SIG-M5 treated with dmso at 0.1 percent for 504 hours (cell line): Measurements from ENCODE around the gene HSPA6.
"Not testable (repeated sequence)": the region's sequence is repeated elsewhere in the genome, so short reads cannot be mapped to it uniquely, and the experiment has no call there.

Experiments used
- DNase-seq: peaks from one replicate; lab custom pipeline; 2025; ENCODE audit not compliant: unreplicated experiment; lab: John Stamatoyannopoulos, UW

The HSPA6 gene

GRCh38 chr1:161502641-161503393, 21.5 kb upstream of the HSPA6 start:
- DNase-seq, result no peak

GRCh38 chr1:161503394-161503748, 21.0 kb upstream of the HSPA6 start:
- no peak for DNase-seq

GRCh38 chr1:161505686-161506085, 18.7 kb upstream of the HSPA6 start:
- no peak for DNase-seq

GRCh38 chr1:161506336-161507223, 17.8 kb upstream of the HSPA6 start:
- peak; percentile 96 for DNase-seq

- DNase-seq, result no peak
Observed at GRCh38 chr1:161510477-161510876, 13.9 kb upstream of the HSPA6 start.

- no peak for DNase-seq
Observed at GRCh38 chr1:161511018-161511755, 13.2 kb upstream of the HSPA6 start.

GRCh38 chr1:161511756-161512060, 12.6 kb upstream of the HSPA6 start:
- no peak for DNase-seq

GRCh38 chr1:161512636-161513447, 11.5 kb upstream of the HSPA6 start:
- not testable (repeated sequence) for DNase-seq

- DNase-seq, result not testable (repeated sequence)
Observed at GRCh38 chr1:161513448-161513780, 10.9 kb upstream of the HSPA6 start.

GRCh38 chr1:161513953-161514352, 10.4 kb upstream of the HSPA6 start:
- DNase-seq, result not testable (repeated sequence)

GRCh38 chr1:161523041-161523816, 1.1 kb upstream of the HSPA6 start:
- DNase-seq, result not testable (repeated sequence)

GRCh38 chr1:161524742-161525291, 477 bp downstream of the HSPA6 start:
- not testable (repeated sequence) for DNase-seq

- not testable (repeated sequence) for DNase-seq
Observed at GRCh38 chr1:161525321-161525720, 981 bp downstream of the HSPA6 start.

- not testable (repeated sequence) for DNase-seq
Observed at GRCh38 chr1:161525918-161526317, 1.6 kb downstream of the HSPA6 start.

GRCh38 chr1:161528550-161528949, 4.2 kb downstream of the HSPA6 start:
- DNase-seq, result peak; percentile 23

GRCh38 chr1:161529463-161530104, 5.2 kb downstream of the HSPA6 start:
- peak; percentile 44 for DNase-seq

- DNase-seq, result peak; percentile 80
Observed at GRCh38 chr1:161530158-161530557, 5.8 kb downstream of the HSPA6 start.

GRCh38 chr1:161530671-161531641, 6.6 kb downstream of the HSPA6 start:
- peak; percentile 98 for DNase-seq
